HL-60/S4 treated with phorbol 12-myristate 13-acetate at 8.2 ng/mL for 4 days and 3 days (cell line): Measurements from ENCODE around the gene IGF2BP3.
"Not testable (repeated sequence)": the region's sequence is repeated elsewhere in the genome, so short reads cannot be mapped to it uniquely, and the experiment has no call there.

Source experiments
- in situ Hi-C: fragments of 300-500 bp; cut with MboI; formaldehyde crosslinking; loops from 2 replicates; pipeline ENCODE4 v1.15.0; 2022; ENCODE audit warnings: low sequenced_read_pairs

Gene IGF2BP3

DNA sequence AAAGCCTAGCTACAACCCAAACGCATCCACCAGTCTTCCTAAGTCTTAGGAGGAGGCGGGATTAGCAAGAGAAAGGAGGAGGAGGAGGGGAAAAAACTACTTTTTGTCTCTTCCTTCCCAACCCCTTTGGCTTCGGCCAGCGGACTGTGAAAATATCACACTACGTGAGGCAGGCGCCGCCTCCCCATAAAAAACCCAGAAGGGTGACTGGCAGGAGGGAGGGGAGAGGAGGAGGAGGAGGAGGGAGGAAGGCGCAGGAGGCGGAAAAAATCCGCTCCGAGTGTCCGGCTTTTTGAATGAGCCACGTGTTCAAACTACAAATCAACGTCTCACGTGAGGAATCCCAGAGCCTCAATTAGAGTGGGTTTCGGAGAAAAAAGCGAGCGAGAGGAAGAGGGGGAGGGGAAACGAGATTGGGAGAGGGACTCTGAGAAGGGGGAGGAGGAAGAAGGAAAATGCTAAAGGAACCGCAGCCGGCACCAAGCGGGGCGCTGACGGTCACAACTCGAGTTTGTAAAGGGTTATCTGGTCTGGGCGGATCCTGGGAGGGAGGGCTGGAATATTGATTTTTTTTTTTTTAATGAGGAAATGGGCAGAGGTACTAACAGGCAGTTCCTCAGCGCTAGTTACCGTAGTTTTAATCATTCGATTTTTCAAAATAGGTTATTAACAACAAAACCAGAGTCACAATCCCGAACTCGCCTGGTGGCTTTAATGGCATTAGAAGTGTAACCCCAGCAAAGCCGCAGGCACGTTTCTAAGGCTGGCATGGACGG lies at the start of gene IGF2BP3:
Gene IGF2BP3 (minus strand): TSS at position 162 of the 776 bp plus-strand sequence. CDS start 381 bp downstream, outside the sequence.
- in situ Hi-C loops = no loop called here

DNA sequence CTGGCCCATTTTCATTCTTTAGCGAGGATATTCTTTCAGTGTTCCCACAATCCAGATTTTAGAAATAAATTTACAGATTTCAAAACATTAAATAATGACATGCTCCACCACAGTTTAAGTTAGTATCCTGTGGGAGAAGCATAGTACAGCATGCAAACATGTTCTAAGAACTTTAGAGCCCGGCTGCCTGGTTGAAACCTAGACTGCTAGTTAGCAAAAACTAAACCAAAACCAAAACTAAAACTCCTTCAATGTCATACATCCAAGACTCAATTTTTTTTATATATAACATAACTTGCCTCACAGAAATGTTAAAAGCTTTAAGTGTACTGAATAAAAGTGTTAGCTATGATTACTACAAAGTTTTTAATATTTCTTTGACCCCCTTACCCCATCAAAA lies 44.5 kb upstream of the IGF2BP3 start:
- in situ Hi-C loops = no loop called here

DNA sequence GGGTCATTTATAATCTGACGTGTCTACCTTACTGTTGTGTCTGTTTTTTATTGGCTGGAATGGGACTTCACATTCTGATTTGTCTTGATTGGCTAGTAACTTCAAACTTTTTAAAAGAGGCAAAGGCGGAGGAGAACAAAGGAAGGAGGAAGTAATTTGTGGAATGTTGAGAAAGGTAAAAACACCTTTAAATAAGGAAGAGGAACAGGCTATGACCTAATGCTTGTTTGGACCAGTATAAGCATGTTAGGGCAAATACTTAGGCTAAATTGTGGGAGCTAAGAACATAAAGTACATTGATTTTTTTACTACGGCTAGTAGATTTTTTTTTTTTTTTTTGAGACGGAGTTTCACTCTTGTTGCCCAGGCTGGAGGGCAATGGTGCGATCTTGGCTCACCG lies 43.5 kb upstream of the IGF2BP3 start:
- in situ Hi-C loops = not testable (repeated sequence)

DNA sequence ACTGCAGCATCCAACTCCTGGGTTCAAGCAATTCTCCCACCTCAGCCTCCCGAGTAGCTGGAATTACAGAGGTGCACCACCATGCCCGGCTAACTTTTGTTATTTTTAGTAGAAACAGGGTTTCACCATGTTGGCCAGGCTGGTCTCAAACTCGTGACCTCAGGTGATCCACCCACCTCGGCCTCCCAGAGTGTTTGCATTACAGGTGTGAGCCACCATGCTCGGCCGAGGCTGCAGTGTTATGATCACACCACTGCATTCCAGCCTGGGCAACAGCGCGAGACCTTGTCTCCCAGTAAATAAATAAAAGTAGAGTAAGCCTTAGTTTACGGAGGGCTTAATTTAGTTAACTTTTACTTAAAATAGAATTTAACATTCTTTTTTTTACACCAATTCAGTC lies 23.7 kb upstream of the IGF2BP3 start:
- in situ Hi-C loops = no loop called here

DNA sequence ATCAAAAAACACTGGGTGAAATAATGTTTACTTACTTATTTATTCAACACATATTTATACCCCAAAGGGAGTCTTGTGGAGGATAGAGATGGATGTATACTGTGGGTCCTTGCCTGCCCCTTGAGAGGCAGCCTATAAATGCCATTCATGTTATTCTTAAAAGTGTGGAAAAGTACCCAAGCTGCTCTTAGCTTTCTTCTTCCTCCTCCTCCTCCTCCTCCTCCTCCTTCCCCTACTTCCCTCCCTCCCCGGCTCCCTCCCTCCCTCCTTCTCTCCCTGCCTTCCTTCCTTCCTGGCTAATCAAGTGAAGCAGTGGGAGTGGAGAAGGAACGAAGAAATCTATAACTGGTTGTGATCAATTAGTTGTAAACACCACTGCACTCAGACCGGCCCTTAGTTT lies 21.2 kb upstream of the IGF2BP3 start:
- in situ Hi-C loops = no loop called here

DNA sequence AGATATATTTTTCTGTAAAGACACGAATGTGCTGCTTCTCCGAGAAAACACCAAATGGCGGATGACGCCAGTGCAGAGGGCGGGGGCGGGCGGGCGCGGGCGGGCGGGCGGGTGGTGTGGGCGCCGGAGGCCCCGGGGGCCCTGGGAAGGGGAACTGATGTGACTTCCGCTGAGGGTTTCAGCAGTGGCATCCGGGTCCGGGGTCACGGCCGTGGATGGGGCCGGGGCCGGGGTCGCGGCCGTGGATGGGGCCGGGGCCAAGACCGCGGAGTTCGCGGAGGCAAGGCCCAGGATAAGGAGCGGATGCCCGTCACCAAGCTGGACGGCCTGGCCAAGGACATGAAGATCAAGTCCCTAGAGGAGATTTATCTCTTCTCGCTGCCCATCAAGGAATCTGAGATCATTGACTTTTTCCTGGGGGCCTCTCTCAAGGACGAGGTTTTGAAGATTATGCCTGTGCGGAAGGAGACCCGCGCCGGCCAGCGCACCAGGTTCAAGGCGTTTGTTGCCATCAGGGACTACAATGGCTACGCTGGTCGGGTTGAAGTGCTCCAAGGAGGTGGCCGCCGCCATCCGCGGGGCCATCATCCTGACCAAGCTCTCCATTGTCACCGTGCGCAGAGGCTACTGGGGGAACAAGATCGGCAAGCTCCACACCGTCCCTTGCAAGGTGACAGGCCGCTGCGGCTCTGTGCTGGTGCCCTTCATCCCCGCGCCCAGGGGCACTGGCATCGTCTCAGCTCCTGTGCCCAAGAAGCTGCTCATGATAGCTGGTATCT lies 20.3 kb upstream of the IGF2BP3 start:
- in situ Hi-C loops = no loop called here

DNA sequence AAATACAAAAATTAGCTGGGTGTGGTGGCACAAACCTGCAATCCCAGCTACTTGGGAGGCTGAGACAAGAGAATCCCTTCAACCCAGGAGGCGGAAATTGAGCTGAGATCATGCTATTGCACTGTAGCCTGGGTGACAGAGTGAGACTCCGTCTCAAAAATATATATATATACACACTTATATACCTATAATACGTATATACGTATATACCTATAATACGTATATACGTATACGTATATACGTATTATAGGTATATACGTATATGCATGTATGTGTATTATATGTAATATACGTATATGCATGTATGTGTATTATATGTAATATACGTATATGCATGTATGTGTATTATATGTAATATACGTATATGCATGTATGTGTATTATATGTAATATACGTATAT lies 18.4 kb upstream of the IGF2BP3 start:
- in situ Hi-C loops = not testable (repeated sequence)

DNA sequence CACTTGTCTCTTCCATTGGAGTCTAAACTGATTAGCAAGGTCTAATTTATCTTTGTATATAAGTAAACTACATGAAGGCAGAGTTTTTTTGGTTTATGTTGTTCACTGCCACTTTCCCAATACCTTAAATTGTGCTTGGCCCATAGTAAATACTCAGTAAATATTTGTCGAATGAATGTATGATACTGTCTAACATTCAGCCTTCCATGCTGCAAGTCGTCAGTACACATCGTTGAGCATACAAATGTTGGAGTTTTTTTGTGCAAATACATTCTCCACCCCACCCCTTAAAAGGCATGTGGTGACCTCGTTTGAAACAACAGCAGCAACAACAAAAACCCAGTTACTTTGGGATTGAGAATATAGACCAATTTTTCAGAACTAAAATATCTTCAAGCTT lies 17.4 kb upstream of the IGF2BP3 start:
- in situ Hi-C loops = no loop called here

DNA sequence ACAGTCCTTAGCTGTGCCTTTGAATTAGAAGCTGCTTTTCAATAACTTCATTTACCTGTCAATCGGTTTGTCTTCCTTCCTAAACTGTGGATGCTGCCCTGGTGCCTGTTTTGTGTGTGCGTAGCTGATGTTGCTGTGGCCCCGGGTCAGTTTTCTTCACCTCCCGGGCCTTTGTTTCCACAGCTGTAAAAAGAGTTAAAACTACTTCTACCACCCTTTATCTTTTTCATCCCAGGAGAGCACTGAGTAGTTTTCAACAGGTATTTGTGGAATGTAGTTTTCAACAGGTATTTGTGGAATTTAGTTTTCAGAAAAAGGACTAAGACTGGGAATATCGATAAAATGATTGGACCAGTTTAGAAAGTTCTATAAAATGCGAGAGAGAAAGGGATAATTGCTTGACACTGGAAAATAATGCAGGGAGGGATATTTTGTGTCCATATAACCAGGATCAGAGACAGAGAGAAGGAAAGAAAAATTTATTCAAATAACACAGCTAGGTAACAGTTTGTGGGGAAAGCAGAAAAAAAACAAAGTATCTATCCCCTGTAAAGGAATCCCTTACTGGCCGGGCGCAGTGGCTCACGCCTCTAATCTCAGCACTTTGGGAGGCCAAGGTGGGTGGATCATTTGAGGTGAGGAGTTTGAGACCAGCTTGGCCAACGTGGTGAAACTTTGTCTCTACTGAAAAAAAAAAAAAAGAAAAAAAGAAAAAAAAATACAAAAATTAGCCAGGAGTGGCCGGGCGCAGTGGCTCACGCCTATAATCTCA lies 15.9 kb upstream of the IGF2BP3 start:
- in situ Hi-C loops = no loop called here

DNA sequence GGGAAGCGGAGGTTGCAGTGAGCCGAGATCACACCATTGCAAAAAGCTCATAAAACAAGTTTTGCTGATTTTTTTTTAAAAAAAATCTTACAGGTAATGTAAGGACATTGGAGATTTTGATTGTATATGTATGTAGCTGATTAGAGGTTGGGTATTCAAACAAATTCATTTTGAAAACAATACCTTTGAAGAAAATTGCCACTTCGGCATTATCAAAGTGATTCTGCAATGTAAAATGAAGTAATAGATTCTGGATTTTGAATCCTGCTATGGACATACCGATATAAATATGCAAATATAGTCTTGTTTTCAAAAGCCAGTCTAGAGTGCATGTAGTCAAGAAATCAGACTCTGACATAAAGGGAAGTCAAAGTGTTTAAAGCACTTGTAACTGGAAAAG lies 12.4 kb upstream of the IGF2BP3 start:
- in situ Hi-C loops = no loop called here

DNA sequence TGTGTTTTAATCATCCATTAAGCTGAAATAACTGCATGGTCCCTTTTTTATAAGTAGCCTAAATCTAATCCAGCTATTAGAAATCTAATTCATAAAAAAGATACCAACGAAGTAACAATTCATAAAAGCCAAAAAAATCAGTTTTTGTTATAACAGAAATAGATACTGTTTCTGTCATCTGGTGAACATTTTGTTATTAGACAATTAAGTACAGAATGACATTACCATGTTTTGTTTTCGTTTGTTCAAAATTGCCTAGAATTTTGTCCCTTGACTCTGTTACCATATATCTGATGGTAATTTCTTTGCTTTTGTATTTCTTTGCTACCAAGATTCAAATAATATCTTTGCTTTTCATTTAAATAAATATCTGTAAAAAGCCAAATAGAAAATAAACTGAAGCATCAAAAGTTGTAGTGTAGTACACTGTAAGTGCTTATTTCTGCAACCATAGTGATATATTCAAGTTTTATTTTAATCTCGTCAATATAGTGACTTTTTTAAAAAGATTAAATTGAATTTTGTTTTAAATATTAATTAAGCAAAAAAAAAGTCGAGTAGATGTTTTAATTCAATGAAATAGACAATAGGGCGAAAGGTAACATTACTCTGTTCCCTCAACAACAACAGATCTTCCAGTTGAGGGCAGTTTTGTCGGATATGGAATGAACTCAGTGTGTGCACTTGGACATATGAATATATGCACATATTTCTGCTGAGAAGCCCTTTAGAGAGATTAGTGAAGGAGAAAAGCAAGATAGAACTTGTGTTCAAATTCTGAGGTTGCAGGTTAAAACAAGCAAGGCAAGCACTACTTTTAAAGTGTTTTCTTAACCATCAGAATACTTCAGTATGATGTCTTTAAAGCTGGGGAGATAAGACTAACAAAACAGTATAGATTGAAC lies 7.9 kb upstream of the IGF2BP3 start:
- in situ Hi-C loops = no loop called here

DNA sequence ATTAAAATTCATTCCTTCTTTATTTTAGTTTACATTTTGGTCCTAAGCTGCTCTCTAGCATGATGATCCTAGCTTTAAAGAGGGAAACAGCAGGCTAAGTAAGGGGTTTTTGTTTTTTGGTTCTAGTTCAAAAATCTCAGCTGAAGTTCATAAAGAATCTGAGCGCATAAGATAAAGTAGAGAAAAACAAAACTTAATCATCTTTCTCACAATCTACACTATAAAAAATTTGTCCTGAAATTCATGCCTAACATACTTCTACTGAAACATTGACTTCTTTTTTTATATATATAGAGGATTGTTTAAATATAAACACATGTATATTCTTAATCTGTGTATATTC lies 6.8 kb upstream of the IGF2BP3 start:
- in situ Hi-C loops = no loop called here

DNA sequence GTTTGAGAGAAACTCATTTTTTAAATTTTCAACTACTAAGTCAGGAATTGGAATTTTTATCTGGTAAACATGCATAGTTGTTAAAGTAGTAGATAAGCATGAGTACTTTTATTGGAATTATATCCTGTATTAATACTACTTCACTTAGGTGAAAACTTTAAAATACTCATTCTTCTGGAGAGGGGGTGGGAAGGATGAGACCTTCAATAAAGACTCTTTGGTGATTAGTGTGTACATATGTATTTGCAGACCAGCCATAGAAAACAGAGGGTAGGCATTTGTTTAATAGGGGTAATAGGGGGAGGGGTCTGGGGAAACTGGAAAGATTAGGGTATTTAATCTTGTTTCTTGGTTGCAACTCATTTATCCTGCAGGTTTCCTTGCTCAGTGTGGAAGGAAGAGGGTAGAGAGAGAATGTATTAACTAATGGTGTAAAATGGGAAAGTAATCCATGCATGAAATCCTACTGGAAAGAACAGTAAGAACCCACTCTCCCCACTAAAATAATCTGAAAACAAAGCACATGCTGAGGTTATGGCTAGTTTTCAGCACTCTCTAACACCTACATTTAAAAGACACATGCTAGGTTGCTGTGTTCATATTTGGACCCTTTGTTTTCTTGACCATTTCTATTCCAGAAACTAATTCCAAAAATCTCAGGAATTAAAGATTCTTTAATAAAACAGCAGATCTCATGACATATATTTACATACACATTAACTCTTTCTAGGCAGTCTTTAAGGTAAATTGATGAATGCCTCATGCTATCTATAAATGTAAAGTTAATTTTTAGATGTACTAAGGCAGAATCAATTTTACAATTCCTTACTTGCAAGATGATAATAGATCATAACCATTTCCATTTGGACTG lies 6.2 kb upstream of the IGF2BP3 start:
- in situ Hi-C loops = no loop called here

DNA sequence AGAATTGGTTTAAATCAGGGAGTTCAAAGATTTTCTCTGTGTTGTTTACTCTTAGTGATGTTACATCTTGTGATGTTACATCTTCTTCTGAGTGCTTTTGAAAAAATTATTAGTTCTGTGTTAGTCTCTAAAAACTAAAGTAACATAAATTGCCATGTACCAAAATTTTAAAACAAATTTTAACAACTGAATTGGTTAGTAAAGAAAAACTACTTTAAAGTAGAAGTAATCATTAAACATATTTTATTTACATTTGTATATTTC lies 5.2 kb upstream of the IGF2BP3 start:
- in situ Hi-C loops = no loop called here

DNA sequence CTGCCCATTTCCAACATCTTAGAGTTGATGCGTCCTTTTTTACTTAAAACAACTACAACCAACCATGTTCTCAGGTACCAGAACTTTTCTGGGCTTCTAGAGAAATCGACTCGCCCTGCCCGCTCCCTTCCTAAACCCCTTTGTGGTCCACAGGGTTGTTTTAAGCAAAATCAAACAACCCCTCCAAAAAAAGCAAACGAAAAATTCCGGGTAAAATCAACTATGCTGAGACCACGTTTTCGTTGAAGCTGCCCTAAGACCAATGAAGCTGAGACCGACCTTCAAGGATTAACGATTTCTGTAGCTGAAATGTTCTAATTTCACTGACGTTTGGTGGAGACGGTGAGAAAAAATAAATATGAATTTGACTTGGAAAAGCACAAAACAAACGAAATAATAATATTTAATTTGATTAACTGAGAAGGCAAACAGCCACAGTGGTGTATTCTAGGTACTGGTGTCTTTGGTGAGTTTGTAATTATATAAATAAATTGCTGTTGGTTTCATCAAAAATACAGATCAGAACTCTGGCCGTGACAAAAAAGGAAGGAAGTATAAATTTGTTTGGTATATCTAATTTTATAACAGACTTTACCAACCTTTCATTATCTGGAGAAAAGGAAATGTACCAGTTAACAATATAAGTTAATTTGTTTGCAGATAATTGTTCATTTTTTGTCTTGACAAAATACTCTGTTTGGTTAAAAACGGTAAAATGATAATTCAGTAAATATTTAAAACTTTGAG lies 4.7 kb upstream of the IGF2BP3 start:
- in situ Hi-C loops = no loop called here

DNA sequence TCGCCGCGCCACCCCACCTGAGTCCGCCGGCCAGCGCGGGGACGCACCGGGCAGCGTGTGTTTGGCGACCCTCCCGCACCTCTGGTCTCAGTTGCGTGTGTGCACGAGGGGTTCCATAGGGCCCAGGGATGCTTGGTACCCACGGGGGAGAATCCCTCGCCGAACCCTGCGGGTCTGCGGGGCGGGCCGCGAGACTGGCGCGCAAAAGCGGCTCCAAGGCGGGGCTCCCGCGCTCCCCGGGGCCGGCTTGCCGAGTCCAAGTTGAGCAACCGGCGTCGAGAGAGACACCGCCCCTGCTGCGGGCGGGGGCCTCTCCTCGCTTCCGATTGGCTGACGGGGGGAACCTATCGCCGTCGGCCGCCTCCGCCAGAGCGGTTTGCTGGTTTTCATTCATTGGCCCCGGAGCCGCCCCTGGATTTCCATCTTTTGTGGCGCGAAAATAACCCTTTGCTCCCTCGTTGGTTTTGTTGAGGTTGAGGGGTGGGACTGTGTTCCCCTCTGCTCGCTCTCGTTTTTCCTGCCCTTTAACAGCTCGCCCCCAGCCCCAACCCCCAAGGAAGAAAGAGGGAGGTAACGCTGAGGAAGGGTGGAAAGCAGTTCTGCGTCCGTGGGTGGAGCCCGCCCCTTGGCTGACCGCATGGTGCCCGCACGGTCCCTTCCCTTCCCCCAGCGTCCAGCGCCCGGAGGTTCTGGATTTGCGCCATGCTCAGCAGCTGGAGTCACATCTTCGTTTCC lies 4.0 kb upstream of the IGF2BP3 start:
- in situ Hi-C loops = no loop called here

DNA sequence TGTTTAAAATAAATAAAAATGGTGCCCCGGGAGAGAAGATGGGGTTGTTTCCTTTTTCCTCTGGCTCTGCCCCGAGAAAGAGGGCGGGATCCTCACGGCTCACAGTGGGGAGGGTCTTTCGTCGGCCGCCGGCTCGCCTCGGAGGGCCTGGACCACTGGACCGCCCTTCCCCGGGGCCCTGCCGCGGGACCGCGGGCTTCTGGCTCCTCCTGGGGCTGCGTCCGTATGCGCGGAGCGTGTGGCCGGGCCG lies 3.5 kb upstream of the IGF2BP3 start:
- in situ Hi-C loops = no loop called here

DNA sequence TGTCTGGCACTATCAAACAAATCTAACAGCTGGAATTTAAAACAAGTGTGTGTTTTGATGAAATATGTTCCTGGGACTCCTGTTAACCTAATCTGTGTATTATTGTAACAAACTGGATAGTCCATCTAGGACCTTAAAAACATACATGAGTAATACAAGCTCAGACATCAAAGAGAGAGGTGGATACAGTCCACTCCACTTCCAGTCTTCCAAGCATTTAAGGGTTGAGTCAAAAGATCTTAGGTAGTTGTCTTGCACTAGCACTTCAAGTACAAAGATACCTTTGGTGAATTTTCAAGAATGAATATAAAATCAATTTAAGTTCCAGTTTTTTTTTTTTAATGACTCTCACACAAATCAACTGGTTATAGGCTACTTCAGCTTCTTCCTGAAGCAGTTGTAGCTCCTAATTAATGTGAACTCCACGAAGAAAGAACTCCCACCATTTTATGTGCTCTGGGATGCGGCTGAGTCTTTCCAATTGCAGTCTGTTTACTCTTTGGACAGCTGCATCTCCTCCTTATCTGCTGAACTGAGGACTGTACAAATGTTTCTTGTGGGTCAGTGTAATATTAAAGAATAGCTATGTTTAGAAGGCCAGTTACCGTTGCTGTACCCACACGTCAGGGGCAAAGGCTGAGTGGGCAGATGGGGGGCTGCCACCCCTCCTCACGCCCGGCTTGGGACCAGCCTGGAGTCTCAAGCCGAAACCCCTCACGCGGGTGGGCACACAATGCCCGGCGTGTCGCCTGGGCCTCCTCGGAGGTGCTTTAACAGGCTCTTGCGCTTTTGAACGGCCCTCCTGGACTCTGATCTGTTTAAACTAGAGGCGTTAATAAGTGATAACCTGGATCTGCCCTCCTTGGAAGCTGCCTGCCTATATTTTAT lies 2.9 kb upstream of the IGF2BP3 start:
- in situ Hi-C loops = no loop called here
